HG03342 (cell line): ENCODE measurements around the gene ANKRD40CL.
A peak's percentile ranks its signal among the peaks of the same experiment; 100 is the strongest.

ENCODE experiments used
- ATAC-seq: cut with Tn5 transposase; IDR thresholded peaks from one replicate; pipeline ENCODE4 v1.9.1; 2021; ENCODE audit warnings: mild to moderate bottlenecking, moderate library complexity; ENCODE audit not compliant: unreplicated experiment

ANKRD40CL gene

GRCh38 chr17:50790618-50791017, 23.3 kb upstream of the ANKRD40CL start:
- ATAC-seq, result no peak

- ATAC-seq, result no peak
These were observed 19.8 kb upstream of the ANKRD40CL start for GRCh38 chr17:50787106-50787505.

DNA sequence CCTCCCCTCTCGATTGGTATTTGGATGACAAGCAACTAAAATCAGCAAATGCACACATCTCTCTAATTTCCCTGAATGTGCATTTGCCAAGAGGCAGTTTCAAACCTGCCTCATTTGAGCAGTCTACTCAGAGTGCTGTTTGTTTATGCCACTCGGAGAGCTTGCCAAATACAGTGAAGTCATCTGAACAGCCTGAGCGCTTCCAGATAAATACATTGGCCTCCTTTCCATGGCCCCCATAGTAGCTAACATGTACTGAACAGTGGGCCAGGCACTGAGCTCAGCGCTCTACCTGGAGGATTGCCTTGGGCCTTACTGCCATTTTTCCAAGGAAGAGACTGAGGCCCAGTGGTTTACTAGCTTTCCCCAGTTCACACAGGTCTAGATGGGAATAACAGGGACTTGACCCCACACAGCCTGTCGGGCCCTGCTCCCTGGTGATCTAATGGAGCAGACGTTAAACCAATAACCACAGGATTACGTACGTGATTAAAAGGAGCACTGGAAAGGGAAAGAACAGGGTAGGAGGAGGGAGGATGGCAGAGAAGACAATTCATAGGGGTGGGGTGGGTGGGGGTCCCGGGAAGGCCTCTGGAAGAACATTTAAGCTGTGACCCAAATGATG, 18.7 kb upstream of the ANKRD40CL start:
- no peak for ATAC-seq

- no peak for ATAC-seq
These were observed 17.8 kb upstream of the ANKRD40CL start for GRCh38 chr17:50785126-50785525.

- no peak for ATAC-seq
These were observed 16.6 kb upstream of the ANKRD40CL start for GRCh38 chr17:50783905-50784304.

DNA sequence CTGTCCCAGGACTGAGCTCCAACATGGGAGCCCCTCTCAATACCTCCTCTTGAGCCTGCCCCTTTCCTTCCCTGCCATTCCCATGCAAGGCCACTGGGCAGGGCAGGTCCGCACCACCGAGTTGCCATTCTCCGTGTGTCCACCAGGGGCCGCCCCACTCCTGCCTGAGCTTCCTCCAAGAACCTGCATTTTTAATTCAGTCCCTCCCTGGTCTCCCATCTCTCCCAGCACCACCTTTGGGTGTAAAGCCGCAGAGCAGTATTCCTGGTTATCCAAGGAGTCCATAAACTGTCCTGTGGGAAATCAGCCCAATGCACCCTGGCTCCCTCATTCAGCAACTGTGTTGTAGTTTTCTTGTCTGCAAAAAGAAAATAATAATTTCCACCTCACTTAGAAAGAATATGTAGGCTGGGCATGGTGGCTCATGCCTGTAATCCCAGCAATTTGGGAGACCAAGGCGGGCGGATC, 15.9 kb upstream of the ANKRD40CL start:
- ATAC-seq, result no peak

GRCh38 chr17:50781167-50781566, 13.8 kb upstream of the ANKRD40CL start:
- ATAC-seq, result no peak

DNA sequence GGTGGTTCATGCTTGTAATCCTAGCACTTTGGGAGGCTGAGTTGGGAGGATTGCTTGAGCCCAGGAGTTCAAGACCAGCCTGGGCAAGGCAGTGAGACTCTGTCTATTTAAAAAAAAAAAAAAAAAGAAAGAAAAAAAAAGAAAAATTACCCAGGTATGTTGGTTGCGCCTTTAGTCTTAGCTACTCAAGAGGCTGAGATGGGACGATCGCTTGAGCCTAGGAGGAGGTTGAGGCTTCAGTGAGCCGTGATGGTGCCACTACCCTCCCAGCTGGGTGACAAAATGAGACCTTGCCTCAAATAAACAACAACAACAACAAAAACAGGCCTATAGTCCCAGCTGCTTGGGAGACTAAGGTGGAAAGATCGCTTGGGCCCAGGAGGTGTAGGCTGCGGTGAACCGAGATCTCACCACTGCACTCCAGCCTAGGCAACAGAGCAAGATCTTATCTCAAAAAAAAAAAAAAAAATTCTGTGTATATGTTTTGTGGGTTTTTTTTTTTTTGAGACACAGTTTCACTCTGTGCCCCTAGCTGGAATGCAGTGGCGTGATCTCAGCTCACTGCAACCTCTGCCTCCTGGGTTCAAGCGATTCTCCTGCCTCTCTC, 12.5 kb upstream of the ANKRD40CL start:
- ATAC-seq, result no peak

DNA sequence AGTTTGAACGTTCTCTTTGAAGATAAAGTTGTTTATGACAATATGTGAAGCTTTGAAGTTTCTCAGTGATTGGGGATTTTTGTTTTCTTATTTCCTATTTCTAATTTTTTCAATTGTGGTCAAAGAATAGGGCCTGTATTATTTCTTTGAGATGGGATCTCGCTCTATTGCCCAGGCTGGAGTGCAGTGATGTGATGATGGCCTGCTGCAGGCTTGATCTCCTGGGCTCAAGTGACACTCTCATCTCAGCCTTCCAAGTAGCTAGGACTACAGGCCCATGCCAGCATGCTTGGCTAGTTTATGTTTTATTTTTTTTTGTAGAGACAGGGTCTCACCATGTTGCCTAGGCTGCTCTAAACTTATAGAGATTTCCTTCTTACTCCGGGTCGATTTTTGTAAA, 11.7 kb upstream of the ANKRD40CL start:
- no peak for ATAC-seq

DNA sequence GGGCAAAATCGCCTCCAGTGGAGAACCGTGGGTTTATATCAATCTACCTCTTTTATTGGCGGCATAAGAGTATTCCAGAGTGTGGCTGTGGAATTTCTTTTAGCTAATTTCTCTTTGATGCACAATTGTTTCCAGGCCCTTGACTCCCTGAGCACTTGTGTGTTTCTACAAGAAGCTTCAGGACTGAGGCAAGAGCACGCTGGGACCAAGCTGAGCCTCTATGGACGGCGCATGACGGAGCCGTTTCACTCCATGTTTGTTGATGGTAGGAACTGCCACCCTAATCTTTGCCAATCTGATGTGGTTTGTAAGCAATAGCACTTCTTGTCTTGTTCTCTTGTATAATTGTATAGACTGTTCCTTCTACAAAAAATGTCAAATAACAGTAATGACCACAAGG, 11.2 kb upstream of the ANKRD40CL start:
- ATAC-seq, result no peak

GRCh38 chr17:50775926-50776325, 8.6 kb upstream of the ANKRD40CL start:
- ATAC-seq, result no peak

GRCh38 chr17:50774225-50774803, 7.0 kb upstream of the ANKRD40CL start:
- no peak for ATAC-seq

DNA sequence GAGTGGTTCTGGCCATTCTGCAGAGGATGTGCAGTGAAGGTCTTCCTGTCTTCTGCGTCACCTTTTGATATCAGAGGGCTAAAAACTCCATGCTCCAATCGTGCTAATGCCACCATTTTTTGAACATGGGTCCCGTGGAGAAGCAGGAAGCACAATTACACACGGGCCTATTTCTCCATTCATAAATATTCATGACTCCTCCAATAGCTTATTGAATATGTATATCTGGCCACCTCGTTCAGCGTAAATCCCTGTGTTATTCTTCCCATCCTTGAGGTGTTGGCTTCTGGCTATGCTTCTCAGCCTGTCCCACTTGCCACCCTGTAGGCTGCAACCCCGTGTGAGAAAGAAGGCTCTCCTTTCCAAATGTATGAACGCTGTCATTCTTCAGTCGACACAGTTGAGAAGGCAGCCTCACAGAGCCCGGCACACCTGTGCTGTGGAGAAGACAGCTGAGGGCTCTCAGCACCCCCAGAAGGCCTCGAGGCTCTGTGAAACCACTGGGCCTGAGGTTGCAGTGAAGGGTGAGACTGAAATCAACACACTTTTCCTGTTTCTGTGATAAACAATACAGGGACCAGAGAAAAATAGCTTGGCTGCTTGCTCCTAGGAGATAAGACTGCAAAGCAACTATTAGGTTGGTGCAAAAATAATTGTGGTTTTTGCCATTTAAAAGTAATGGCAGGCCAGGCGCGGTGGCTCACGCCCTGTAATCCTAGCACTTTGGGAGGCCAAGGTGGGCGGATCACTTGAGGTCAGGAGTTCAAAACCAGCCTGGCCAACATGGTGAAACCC, 4.9 kb upstream of the ANKRD40CL start:
- ATAC-seq, result peak; percentile 79

- ATAC-seq, result no peak
These were observed 3.0 kb upstream of the ANKRD40CL start for GRCh38 chr17:50770346-50770745.

DNA sequence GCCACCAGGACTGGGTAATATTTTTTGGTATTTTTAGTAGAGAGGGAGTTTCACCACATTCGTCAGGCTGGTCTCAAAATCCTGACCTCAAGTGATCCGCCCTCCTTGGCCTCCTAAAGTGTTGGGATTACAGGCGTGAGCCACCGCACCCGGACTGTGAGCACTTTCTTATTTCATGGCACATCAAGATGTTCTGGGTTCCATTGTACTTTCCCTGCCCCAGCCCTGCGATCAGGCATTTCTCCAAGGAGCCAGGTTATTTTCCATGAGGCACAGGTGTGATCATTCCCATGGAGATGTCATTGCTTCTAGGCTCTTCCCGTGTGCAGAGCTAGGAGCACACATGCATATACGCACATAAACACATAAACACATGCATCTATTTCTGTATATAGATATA, 2.6 kb upstream of the ANKRD40CL start:
- no peak for ATAC-seq

DNA sequence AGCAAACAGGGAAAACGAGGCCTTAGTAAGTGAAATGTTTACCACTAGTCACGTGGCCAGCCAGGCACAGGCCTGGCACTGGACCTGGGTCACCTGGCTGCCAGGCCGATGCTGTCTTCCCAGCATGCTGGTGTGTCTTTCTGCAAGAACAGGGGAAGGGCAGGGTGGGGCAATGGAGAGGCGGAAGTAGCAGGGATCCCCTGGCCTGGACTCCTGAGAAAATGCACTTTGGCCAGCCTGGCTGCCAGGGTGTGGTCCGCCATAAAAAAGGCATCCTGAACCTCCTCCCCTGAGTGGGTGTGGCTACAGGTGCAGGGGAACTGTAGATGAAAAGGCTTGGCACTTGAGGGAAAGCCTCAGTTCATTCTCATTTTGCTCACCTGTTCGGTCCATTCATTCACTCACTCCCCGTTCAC, 1.0 kb upstream of the ANKRD40CL start:
- ATAC-seq, result no peak

- ATAC-seq, result no peak
These were observed 288 bp downstream of the ANKRD40CL start for GRCh38 chr17:50767030-50767429.

DNA sequence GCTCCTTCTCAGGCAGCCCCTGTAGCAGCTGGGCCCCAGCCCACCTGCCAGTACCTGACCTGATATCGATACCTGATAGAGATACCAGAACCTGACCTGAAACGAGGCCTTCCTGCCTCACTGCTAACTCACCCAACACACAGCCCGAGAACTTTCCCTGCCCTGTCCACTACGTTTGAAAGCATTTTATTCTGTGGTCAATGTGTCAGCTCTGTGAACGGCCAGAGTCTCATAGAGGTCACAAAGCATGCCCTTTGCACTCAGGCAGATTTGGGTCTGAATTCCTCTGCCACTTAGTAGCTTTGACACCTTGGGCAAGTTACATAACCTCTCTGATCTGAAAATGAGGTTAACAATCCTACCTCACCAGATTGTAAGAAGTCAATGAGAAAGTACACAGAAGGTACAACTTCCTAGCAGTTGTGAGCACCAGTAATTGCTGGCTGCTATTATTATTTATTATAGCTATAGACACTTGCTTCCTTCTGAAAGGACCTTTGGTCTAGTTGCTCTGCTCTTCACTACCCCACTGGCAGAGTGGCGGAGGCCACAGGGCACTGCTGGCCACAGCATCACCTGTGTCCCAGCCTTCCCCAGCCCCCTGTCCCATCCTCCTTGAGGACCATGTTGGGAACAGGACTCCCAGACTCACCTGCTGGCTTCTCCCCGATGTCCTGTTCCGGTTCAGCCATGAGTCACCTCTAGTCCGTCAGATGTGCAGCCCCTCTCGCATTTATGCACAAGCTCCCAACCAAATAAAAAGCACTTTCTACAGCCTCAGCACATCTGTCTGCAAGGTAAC, 895 bp downstream of the ANKRD40CL start:
- no peak for ATAC-seq

DNA sequence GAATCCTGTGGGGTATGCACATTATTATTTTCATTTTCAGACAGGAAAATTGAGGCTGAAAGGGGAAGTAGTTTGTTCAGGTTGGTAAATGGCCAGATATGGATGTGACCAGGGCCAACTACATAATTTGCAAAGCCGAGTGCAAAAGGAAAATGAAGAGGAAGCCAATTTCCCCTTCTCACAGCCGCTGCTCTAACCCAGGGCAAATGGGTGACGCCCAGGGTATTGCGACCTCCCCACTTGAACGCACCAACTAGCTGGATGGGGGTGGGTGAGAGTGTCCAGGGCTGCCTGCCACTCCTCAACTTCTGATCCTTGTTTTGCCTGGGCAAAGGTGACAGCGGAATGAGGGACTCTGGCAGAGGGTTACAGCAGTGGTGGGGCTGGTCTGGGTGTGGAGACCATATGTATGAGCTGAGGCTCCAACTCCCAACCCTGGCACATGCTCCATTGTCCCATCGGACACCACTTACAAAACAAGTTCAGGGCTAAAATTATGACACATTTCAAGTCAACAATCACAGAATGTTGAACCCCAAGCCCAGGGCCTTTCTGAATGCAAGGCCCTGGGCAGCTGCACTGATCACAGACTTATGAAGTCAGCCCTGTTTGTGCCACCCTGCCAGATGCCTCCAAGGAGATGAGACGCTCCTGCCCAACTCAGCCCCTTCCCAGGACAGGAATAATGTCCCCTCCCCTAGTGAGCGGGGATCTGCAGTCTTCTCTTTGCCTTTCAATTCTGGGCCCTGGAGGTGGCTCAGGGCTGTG, 1.7 kb downstream of the ANKRD40CL start:
- ATAC-seq, result peak; percentile 54

- no peak for ATAC-seq
These were observed 2.6 kb downstream of the ANKRD40CL start for GRCh38 chr17:50764734-50765149.
